ENCODE measurements around the gene HSPA4L.

The HSPA4L gene

DNA sequence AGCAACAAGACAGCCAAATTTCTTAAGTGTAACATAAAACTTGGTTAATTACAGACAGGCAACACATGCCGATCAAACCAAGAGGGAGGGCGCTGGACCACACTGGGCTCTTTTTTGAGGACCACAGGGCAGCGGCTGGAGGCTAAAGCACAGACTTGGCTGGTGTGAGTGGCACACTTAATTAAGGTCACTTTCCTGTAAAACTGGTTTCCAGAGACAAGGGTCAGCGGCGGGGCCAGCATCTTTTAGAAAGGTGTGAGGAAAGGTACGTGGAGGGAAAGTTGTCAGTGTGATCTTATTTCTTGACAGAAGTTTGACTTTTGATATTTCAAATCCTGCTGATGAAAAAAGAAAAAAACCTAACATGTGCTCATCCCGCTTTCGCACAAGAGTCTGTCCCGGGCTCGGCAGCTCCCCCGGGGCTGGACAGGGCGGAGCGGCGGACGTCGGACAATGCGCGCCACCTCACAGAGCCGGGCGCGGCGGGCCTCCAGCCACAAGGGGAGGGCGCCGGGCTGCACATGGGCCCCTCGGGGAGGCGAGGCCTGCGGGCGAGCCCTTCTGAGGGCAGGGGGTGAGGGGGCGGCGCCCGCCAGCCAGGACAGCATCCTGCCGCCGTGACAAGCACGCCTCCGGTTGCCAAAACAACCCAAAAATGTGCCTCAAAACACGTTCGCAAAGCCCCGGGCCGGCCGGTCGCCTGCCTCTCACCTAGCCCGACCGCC lies 660 bp upstream of the HSPA4L start:
- H3K4me1 Mint-ChIP-seq: peaks cover 12% of the 10 kb centered on the region
- TF ChIP-seq, protein P1, sequence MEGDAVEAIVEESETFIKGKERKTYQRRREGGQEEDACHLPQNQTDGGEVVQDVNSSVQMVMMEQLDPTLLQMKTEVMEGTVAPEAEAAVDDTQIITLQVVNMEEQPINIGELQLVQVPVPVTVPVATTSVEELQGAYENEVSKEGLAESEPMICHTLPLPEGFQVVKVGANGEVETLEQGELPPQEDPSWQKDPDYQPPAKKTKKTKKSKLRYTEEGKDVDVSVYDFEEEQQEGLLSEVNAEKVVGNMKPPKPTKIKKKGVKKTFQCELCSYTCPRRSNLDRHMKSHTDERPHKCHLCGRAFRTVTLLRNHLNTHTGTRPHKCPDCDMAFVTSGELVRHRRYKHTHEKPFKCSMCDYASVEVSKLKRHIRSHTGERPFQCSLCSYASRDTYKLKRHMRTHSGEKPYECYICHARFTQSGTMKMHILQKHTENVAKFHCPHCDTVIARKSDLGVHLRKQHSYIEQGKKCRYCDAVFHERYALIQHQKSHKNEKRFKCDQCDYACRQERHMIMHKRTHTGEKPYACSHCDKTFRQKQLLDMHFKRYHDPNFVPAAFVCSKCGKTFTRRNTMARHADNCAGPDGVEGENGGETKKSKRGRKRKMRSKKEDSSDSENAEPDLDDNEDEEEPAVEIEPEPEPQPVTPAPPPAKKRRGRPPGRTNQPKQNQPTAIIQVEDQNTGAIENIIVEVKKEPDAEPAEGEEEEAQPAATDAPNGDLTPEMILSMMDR (IDR thresholded peaks at IDR 0.05): no peak
- no peak overlapping the region for H3K27ac Mint-ChIP-seq
- peak overlapping the region; percentile 91 for H3K4me3 Mint-ChIP-seq
- peaks cover 5% of the 10 kb centered on the region for H3K9me3 Mint-ChIP-seq
- no peaks in the 10 kb centered on the region for H3K36me3 Mint-ChIP-seq (ENCODE audit: low read depth)
- DNase-seq: no peak
- H3K27me3 Mint-ChIP-seq (ENCODE audit: low read depth, poor library complexity): peaks cover 57% of the 10 kb centered on the region

DNA sequence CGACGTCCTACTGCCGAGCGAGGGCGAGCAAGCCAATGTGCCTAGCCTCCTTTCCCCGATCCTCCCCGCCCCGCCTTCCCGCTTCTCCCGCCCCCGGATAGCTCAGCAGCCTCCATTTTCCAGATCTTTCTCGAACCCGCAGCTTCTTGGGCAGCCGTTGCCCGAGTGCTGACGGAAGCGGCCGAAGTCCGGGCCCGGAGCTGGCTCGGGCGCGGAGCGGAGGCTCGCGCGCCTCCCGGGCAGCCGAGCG lies 172 bp upstream of the HSPA4L start:
- TF ChIP-seq, protein P1 (IDR thresholded peaks at IDR 0.05): no peak
- no peak overlapping the region for H3K27ac Mint-ChIP-seq
- no peaks in the 10 kb centered on the region for H3K36me3 Mint-ChIP-seq (ENCODE audit: low read depth)
- H3K27me3 Mint-ChIP-seq (ENCODE audit: low read depth, poor library complexity): peaks cover 57% of the 10 kb centered on the region
- peak overlapping the region; percentile 91 for H3K4me3 Mint-ChIP-seq
- peak; percentile 89 for DNase-seq
- H3K4me1 Mint-ChIP-seq: peaks cover 12% of the 10 kb centered on the region
- peaks cover 5% of the 10 kb centered on the region for H3K9me3 Mint-ChIP-seq

DNA sequence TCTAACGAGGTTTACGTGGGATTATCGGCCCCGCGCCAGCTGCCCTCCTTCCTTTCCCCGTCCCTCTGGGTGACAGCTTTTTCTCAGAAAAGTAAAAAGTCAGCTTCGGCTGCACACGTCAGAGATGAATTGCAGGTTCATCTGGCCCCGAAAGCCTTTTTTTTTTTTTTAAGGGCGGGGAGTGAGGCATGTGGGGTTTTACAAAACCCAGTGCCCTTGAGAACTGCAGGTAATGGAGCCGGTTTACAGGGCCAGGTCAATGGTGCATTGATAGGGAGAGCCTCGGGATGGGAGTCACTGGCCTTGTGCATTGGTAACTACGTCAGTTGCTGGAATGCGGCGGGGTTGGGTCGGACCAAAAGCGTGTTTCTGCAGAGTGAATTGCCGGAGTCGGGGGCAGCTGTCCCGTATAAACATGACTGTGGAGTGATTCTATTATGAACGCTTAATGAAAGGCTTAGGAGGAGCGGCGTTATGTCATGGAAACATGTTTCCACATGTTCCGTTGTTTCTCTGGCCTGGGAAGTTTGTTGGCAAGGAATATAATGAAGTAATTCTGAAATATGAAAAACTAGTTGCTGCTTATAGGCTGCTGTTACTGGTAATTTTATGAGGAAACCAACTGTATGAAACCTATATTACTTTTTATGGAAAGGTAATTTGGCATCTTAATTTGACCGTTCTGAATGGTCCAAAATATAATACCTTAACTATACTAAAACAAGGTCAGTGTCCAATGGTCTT lies 1.1 kb downstream of the HSPA4L start:
- peaks cover 12% of the 10 kb centered on the region for H3K4me1 Mint-ChIP-seq
- TF ChIP-seq, protein P1 (IDR thresholded peaks at IDR 0.05): no peak
- peaks cover 5% of the 10 kb centered on the region for H3K9me3 Mint-ChIP-seq
- no peak overlapping the region for H3K27ac Mint-ChIP-seq
- H3K27me3 Mint-ChIP-seq (ENCODE audit: low read depth, poor library complexity): peaks cover 54% of the 10 kb centered on the region
- peak; percentile 40 for DNase-seq
- peak overlapping the region; percentile 91 for H3K4me3 Mint-ChIP-seq
- no peaks in the 10 kb centered on the region for H3K36me3 Mint-ChIP-seq (ENCODE audit: low read depth)

DNA sequence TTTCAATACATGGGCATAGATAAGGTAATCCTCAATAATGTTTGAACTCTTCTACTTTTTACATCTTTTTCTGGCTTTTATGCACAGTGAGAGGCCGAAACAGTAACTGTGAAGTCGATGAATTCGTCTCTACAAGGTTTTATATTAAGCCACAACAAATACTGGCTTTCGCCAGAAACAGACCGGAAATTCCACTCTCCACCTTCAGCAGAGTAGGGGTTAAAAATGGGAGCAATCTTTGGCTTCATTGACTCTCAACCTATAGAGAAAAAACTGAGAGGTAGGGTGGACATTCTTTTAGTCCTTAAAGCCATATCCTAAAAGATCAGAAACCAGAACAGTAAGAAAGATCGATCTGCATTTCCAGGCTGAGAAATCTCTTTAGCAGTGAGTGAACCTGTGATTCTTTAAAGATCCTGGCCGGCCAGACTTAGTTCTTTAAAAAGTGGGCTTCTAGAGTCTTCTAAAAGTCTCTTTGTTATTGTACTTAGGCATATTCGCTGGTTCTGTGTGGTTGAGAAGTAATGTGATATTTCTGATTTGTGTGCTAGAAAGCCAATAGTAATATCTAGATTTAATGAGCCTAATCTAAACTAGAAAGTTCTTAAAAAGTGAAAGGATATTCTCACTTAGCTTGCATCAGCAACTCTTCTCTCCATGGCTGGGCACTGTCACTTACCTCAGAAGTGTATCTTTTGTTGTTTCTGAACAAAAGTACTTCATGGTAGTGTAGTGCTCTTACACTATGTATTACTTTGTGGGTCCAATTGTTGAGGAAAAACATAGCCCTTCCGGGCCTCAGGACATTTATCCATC lies 2.0 kb downstream of the HSPA4L start:
- Mint-ChIP-seq H3K27me3 (ENCODE audit: low read depth, poor library complexity) (peaks cover 50% of the 10 kb centered on the region), H3K36me3 (ENCODE audit: low read depth) (no peaks in the 10 kb centered on the region), H3K9me3 (peaks cover 5% of the 10 kb centered on the region), H3K4me3 (no peak overlapping the region), H3K4me1 (peaks cover 12% of the 10 kb centered on the region), H3K27ac (no peak overlapping the region)
- no peak for DNase-seq
- TF ChIP-seq, protein P1 (IDR thresholded peaks at IDR 0.05): no peak

DNA sequence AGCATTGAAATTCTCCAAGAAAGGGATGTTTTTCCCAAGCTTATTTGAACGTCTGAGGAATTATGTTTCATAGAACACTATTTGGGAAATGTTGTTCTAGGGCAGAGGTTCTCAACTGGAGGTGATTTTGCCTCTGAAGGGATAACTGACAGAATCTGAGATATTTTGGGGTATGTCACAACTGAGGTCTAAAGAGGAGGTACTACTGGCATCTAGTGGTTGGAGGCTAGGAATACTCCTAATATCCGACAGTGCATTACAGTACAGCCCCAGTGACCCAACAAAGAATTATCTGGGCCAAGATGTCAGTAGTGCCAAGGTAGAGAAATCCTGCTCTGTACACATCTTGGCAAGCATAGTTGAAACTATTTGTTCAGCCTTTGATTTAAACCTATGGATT lies 6.4 kb downstream of the HSPA4L start:
- Mint-ChIP-seq H3K36me3 (ENCODE audit: low read depth) (no peaks in the 10 kb centered on the region), H3K27ac (no peak overlapping the region), H3K9me3 (no peaks in the 10 kb centered on the region), H3K27me3 (ENCODE audit: low read depth, poor library complexity) (peaks cover 25% of the 10 kb centered on the region), H3K4me3 (no peak overlapping the region), H3K4me1 (peaks cover under 1% of the 10 kb centered on the region)
- TF ChIP-seq, protein P1 (IDR thresholded peaks at IDR 0.05): peak; percentile 16
- no peak for DNase-seq

All from nephron progenitor cell (in vitro differentiated cells).